ENCODE measurements around the gene DEPDC1B.
"Not testable (repeated sequence)": the region's sequence is repeated elsewhere in the genome, so short reads cannot be mapped to it uniquely, and the experiment has no call there.

DEPDC1B gene

GRCh38 chr5:60648175-60648574 lies 51.8 kb downstream of the DEPDC1B start:
- DNase-seq (ENCODE audit: low read depth), result no peak

- DNase-seq (ENCODE audit: low read depth), result no peak
Observed at GRCh38 chr5:60640901-60641300, 59.1 kb downstream of the DEPDC1B start.

- no peak for DNase-seq (ENCODE audit: low read depth)
Observed at GRCh38 chr5:60639544-60639943, 60.4 kb downstream of the DEPDC1B start.

GRCh38 chr5:60638300-60638699 lies 61.7 kb downstream of the DEPDC1B start:
- no peak for DNase-seq (ENCODE audit: low read depth)

GRCh38 chr5:60636644-60637043 lies 63.3 kb downstream of the DEPDC1B start:
- no peak for DNase-seq (ENCODE audit: low read depth)

- DNase-seq (ENCODE audit: low read depth), result no peak
Observed at GRCh38 chr5:60636001-60636400, 64.0 kb downstream of the DEPDC1B start.

GRCh38 chr5:60634051-60634450 lies 65.9 kb downstream of the DEPDC1B start:
- no peak for DNase-seq (ENCODE audit: low read depth)

- DNase-seq (ENCODE audit: low read depth), result peak; percentile 39
Observed at GRCh38 chr5:60633341-60633740, 66.6 kb downstream of the DEPDC1B start.

- DNase-seq (ENCODE audit: low read depth), result no peak
Observed at GRCh38 chr5:60632153-60632552, 67.8 kb downstream of the DEPDC1B start.

GRCh38 chr5:60630836-60631235 lies 69.1 kb downstream of the DEPDC1B start:
- no peak for DNase-seq (ENCODE audit: low read depth)

GRCh38 chr5:60630179-60630578 lies 69.8 kb downstream of the DEPDC1B start:
- DNase-seq (ENCODE audit: low read depth), result no peak

- DNase-seq (ENCODE audit: low read depth), result not testable (repeated sequence)
Observed at GRCh38 chr5:60624875-60625274, 75.1 kb downstream of the DEPDC1B start.

- DNase-seq (ENCODE audit: low read depth), result not testable (repeated sequence)
Observed at GRCh38 chr5:60620752-60621151, 79.2 kb downstream of the DEPDC1B start.

GRCh38 chr5:60613826-60614225 lies 86.1 kb downstream of the DEPDC1B start:
- no peak for DNase-seq (ENCODE audit: low read depth)

GRCh38 chr5:60611099-60611740 lies 88.7 kb downstream of the DEPDC1B start:
- DNase-seq (ENCODE audit: low read depth), result no peak

GRCh38 chr5:60604771-60605170 lies 95.2 kb downstream of the DEPDC1B start:
- DNase-seq (ENCODE audit: low read depth), result no peak

GRCh38 chr5:60598424-60598823 lies 101.5 kb downstream of the DEPDC1B start:
- no peak for DNase-seq (ENCODE audit: low read depth)

- DNase-seq (ENCODE audit: low read depth), result no peak
Observed at GRCh38 chr5:60597572-60598320, 102.2 kb downstream of the DEPDC1B start.

- DNase-seq (ENCODE audit: low read depth), result no peak
Observed at GRCh38 chr5:60594715-60595477, 105.1 kb downstream of the DEPDC1B start.

- no peak for DNase-seq (ENCODE audit: low read depth)
Observed at GRCh38 chr5:60590172-60590571, 109.8 kb downstream of the DEPDC1B start.

GRCh38 chr5:60587312-60587711 lies 112.7 kb downstream of the DEPDC1B start:
- DNase-seq (ENCODE audit: low read depth), result not testable (repeated sequence)

GRCh38 chr5:60586307-60586901 lies 113.6 kb downstream of the DEPDC1B start:
- peak; percentile 17 for DNase-seq (ENCODE audit: low read depth)

- DNase-seq (ENCODE audit: low read depth), result no peak
Observed at GRCh38 chr5:60585618-60586017, 114.3 kb downstream of the DEPDC1B start.
